ENCODE measurements around the gene TRIO. TPM values are rescaled to one million over a fixed set of nuclear protein-coding genes. Genes with fewer than 3 reads are reported as not detected.
A peak's percentile ranks its signal among the peaks of the same experiment; 100 is the strongest.

Gene TRIO
- total RNA-seq, 1 experiment from 2014 or later = 116 TPM

DNA sequence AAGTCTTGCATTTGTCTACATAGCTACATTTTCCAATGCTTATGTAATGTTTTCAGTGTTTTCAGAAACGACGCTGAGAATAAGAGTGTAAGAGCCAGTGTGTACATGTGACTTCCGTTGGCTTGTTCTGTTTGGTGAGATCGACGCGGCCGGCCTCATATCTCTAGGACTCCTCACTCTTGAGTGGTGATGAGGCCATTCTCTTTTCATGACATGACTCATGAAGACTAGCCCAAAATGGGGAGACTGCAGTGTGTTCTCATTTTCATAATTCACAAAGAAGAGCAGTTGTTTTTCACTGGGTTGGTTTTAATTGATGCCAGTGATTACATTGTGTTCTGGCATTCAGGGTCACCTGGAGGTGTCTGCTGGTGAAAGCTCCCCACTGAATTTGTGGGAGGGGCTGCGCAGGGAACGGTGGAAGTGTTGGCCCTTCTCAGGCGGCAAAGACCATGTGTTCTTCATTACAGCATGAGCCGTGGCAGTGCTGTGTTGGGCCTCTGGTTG lies 306.9 kb downstream of the TRIO start:
- peak; percentile 18 for DNase-seq (ENCODE audit: low read depth)

- DNase-seq (ENCODE audit: low read depth) = no peak
These were observed 307.6 kb downstream of the TRIO start for GRCh38 chr5:14450742-14451141.

- DNase-seq (ENCODE audit: low read depth) = no peak
These were observed 308.7 kb downstream of the TRIO start for GRCh38 chr5:14451871-14452270.

DNA sequence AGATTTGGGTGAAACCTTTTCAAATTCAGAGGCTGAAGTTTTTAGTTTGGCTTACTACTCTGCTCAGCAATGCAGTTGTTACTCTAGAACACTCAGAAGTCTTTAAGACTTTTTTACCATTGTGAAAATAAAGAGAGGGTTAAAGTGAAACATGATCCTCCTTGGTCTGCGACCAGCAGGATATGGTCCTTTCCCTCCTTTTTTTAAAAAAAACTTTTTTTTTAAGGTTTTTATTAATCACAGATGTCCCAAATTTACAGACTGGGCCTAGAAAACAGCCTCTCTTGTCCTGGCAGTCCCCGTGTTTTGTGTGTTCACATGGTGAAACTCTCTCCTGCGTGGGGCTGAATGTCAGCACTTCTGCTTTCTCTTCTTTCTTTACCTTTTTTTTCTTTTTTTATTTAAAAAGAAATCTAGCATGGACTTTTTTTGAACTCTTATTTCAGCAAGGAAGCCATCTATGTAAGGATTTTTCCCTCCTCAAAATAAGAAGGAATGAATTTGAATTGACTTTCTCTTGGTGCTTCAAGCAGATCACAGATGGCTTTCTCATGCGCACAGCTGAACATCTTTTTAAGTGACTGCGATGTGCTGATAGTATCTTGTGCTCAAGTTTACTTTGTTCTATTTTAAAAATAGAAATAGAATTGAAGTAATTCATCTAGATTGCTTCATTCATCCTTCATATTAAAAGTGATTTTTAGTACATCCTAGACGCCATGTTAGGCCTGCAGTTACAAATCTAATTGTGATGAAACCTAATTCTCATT lies 309.7 kb downstream of the TRIO start:
- no peak for DNase-seq (ENCODE audit: low read depth)

DNA sequence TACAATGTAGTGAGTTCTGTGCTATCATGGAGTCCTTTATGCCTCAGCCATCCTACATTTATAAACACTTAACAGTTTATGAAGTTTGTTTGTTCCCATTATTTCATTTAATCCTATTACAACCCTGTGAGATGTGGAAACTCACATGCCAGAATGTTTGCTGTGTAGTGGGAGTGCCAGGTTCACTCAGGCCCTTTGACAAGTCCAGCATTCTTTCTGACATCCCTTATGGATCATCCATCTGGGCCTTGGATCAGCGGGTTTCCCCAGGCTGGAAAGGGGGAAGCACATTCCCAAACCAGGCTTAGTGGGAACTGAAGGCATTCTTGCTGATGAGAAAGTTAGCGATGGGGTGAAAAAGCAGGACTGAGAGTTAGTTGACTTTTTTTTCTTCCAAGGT lies 310.3 kb downstream of the TRIO start:
- no peak for DNase-seq (ENCODE audit: low read depth)

DNA sequence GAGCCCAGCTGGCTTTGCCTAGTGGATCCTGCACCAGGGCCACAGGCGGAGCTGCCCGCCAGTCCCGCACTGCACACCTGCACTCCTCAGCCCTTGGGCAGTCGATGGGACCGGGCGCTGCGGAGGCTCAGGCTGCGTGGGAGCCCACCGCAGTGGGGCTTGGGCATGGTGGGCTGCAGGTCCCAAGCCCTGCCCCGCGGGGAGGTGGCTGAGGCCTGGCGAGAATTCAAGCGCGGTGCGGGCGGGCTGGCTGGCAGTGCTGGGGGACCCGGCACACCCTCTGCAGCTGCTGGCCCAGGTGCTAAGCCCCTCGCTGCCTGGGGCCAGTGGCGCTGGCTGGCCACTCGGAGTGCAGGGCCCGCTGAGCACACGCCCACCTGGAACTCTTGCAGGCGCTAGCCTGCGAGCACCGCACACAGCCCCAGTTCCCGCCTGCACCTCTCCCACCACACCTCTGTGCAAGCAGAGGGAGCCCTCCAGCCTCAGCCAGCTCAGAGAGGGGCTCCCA lies 312.7 kb downstream of the TRIO start:
- no peak for DNase-seq (ENCODE audit: low read depth)

GRCh38 chr5:14457476-14457875 lies 314.3 kb downstream of the TRIO start:
- no peak for DNase-seq (ENCODE audit: low read depth)

DNA sequence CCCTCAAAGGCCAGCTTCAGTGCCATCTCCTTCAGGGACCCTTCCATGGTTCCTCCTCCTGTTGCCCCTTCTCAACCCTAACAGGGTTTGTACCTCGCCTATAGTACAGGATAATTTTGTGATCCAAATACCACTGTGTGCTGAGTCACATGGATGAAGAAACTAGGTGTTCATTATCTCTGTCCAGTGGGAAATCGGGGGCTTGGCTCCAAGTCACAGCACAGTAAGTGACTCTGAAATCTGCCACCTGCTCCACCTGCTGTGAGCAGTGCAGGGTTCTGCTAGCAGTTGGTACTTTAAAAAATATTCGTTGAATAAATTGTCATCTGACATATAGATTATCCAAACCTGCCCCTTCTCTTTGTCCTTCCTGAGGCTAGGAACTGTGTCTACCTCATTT lies 315.3 kb downstream of the TRIO start:
- DNase-seq (ENCODE audit: low read depth) = no peak

GRCh38 chr5:14460844-14461398 lies 317.8 kb downstream of the TRIO start:
- no peak for DNase-seq (ENCODE audit: low read depth)

GRCh38 chr5:14462681-14463080 lies 319.5 kb downstream of the TRIO start:
- no peak for DNase-seq (ENCODE audit: low read depth)

GRCh38 chr5:14463629-14464028 lies 320.5 kb downstream of the TRIO start:
- DNase-seq (ENCODE audit: low read depth) = peak; percentile 61

DNA sequence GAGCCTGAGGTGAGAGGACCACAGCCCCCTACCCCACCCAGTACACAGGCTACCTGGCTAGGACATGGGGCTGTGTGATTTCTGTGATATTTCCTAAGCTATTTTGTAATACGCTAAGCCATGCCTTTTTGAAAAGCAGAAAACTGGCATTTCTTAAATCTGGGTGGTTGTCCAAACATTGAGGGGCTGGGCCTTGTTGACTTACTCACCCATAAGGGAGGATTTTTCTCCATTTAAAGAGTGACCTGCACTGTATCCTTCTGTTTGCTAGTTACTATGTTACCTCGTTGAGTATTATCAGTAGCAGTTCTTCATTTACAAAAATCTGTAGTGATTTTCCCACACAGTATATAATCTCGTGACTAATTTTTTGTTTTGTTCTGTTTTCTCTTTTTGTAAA lies 321.0 kb downstream of the TRIO start:
- DNase-seq (ENCODE audit: low read depth) = no peak

- no peak for DNase-seq (ENCODE audit: low read depth)
These were observed 321.5 kb downstream of the TRIO start for GRCh38 chr5:14464671-14465070.

- peak; percentile 36 for DNase-seq (ENCODE audit: low read depth)
These were observed 322.0 kb downstream of the TRIO start for GRCh38 chr5:14465116-14465515.

GRCh38 chr5:14465776-14466175 lies 322.6 kb downstream of the TRIO start:
- DNase-seq (ENCODE audit: low read depth) = no peak

GRCh38 chr5:14467251-14467650 lies 324.1 kb downstream of the TRIO start:
- no peak for DNase-seq (ENCODE audit: low read depth)

GRCh38 chr5:14467886-14468285 lies 324.7 kb downstream of the TRIO start:
- no peak for DNase-seq (ENCODE audit: low read depth)

DNA sequence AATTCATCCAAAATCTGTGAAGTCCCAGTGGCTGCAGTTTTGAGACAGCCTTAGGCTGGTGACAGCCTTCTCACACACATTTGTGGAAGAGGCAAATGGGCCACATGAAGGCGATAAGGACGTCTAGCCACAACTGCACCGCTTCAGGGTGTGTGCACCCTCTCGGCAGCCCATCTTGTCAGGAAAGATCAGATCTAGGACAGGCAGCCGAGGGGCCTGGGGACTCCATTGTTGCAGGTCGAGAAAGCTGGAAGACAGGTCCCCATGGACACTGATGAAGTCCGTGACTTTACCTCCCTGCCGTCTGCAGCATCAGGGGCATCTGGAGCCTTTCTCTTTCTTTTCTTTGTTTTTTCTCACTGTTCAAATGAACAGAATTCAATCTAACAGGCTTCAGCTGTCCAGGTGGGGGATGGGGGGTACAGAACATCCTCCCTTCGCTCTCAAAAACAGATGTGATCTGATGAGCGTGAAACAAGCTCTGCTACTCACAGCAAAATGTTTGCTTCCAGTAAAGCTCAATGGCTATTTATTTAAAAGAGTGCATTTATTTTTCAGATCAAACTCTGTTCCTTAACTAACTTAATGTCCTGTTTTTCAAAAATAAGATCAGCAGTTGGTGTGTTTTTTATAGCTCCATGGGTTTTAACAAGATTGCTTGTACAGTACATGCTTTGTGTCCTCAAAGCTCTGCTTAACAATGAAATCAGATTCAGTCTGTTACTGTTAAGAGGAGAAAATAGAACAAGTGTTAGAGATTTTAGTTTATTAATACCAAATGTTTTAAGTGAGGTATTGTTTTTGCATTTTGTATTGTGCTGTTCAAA lies 326.6 kb downstream of the TRIO start:
- no peak for DNase-seq (ENCODE audit: low read depth)

DNA sequence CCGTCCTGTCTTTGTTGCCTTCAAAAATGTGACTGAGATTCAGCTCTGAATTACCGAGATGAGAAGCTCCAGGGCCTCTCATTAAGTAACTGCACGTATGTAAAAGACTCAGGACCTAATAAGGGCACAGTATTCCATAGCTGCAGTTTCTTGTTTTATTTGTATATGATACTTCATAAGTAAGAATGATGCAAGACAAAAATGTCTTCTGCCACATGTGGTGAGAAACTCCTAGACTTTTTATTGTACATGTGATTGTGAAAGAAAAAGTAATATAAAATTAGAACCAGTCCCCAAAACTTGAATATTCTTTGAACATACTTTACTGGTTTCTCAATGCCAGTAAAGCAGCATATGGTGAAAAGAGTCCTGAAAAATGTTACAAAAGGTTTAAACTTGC lies 328.4 kb downstream of the TRIO start:
- no peak for DNase-seq (ENCODE audit: low read depth)

DNA sequence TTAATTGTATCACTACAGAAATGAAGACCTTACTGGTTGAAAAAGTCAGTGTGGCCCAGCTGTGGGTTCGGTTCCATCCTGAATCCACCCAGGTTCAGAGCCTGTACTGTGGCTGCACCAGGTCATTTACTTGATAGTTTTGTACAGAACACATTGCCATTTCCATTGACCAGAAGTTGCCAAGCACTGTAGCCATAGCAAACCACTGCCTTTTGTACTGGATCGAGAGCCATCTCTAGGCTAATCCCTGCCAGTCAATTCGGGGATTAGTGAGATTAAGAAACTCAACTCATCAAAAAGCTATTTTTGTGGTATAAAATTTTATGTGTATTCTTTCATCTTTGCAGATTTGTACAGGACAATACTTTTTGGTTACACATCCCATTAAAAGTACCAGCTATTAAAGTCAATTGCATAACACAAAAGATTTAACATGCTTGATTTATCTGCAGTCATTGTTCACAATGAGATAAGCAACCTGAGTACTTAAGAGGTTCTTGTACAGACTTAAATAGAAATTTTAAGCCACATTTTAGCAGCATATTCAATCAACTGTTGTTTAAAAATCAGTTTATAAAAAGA lies 329.9 kb downstream of the TRIO start:
- no peak for DNase-seq (ENCODE audit: low read depth)

GRCh38 chr5:14475045-14475444 lies 331.9 kb downstream of the TRIO start:
- no peak for DNase-seq (ENCODE audit: low read depth)
